CD4-positive, alpha-beta T cell treated with Interleukin-15 for 4 hours (primary cell): ENCODE measurements around the gene TUBGCP3.
A peak's percentile ranks its signal among the peaks of the same experiment; 100 is the strongest.
"Not testable (repeated sequence)": the region's sequence is repeated elsewhere in the genome, so short reads cannot be mapped to it uniquely, and the experiment has no call there.

Source experiments
- DNase-seq: peaks from one replicate; pipeline ENCODE4 v3.0.0-alpha.2; 2020; ENCODE audit warnings: low spot score

Gene TUBGCP3

GRCh38 chr13:112587764-112588489, at the start of gene TUBGCP3:
Gene TUBGCP3 (minus strand): TSS chr13:112588153. CDS start chr13:112587980, 173 bp downstream.
- peak; percentile 76 for DNase-seq

GRCh38 chr13:112637017-112637801, 49.3 kb upstream of the TUBGCP3 start:
- DNase-seq: no peak

GRCh38 chr13:112636401-112636975, 48.5 kb upstream of the TUBGCP3 start:
- DNase-seq: no peak

GRCh38 chr13:112635323-112635722, 47.4 kb upstream of the TUBGCP3 start:
- no peak for DNase-seq

GRCh38 chr13:112634102-112634501, 46.1 kb upstream of the TUBGCP3 start:
- no peak for DNase-seq

- not testable (repeated sequence) for DNase-seq
These were observed 42.3 kb upstream of the TUBGCP3 start for GRCh38 chr13:112630226-112630625.

GRCh38 chr13:112629161-112629560, 41.2 kb upstream of the TUBGCP3 start:
- DNase-seq: no peak

GRCh38 chr13:112627613-112628012, 39.7 kb upstream of the TUBGCP3 start:
- not testable (repeated sequence) for DNase-seq

GRCh38 chr13:112627161-112627560, 39.2 kb upstream of the TUBGCP3 start:
- no peak for DNase-seq

- no peak for DNase-seq
These were observed 38.8 kb upstream of the TUBGCP3 start for GRCh38 chr13:112626761-112627160.

- DNase-seq: no peak
These were observed 38.2 kb upstream of the TUBGCP3 start for GRCh38 chr13:112626124-112626523.

GRCh38 chr13:112625698-112626097, 37.7 kb upstream of the TUBGCP3 start:
- no peak for DNase-seq

GRCh38 chr13:112624602-112625430, 36.9 kb upstream of the TUBGCP3 start:
- no peak for DNase-seq

- DNase-seq: no peak
These were observed 36.1 kb upstream of the TUBGCP3 start for GRCh38 chr13:112624040-112624439.

- DNase-seq: no peak
These were observed 35.2 kb upstream of the TUBGCP3 start for GRCh38 chr13:112623051-112623711.

- no peak for DNase-seq
These were observed 34.4 kb upstream of the TUBGCP3 start for GRCh38 chr13:112622375-112622774.

- DNase-seq: no peak
These were observed 32.0 kb upstream of the TUBGCP3 start for GRCh38 chr13:112619730-112620631.

- no peak for DNase-seq
These were observed 30.5 kb upstream of the TUBGCP3 start for GRCh38 chr13:112618501-112618900.

- DNase-seq: no peak
These were observed 29.9 kb upstream of the TUBGCP3 start for GRCh38 chr13:112617754-112618375.
